Loucy (cell line): ENCODE results near the gene SLC6A19.

Experiments
- CTCF ChIP-seq: fragments of 200-600 bp; sonication (generic); conservative IDR thresholded peaks from 2 replicates; pipeline ENCODE4 v1.5.1; 2014; ENCODE audit warnings: mild to moderate bottlenecking, antibody characterized with exemption, low read length
- EZH2phosphoT487 ChIP-seq: fragments of 200-600 bp; IDR thresholded peaks from 2 replicates; pipeline ENCODE4 v1.6.1; 2018; ENCODE audit warnings: antibody characterized with exemption, mild to moderate bottlenecking, moderate library complexity, borderline replicate concordance

GRCh38 chr5:1178529-1179382 lies 22.6 kb upstream of the SLC6A19 start:
- TF ChIP-seq CTCF (no peak), EZH2phosphoT487 (no peak)
